Left lung (tissue), 10 donors: Measurements from ENCODE around the gene FRMD4A. TPM values are rescaled to one million over a fixed set of nuclear protein-coding genes. Genes with fewer than 3 reads are reported as not detected.
A peak's percentile ranks its signal among the peaks of the same experiment; 100 is the strongest.

Experiments used
- ATAC-seq: fragments of 200-7000 bp; cut with Tn5 transposase; one replicate; pipeline ENCODE4 v1.9.1; 2020; ENCODE audit warnings: moderate library complexity
- DNase-seq, 4 donors: peaks; one replicate each; pipeline ENCODE4 v3.0.0-alpha.2; 2013 to 2020
- H3K27ac ChIP-seq, 2 donors: fragments of 200-600 bp; sonication (generic) in 1 of 2; one replicate each; pipeline versions ENCODE4 v1.5.0 to v1.8.0; 2020 to 2021
- H3K27me3 ChIP-seq, 2 donors: fragments of 200-600 bp; sonication (generic) in 1 of 2; one replicate each; pipeline versions ENCODE4 v1.5.0 to v1.8.0; 2020 to 2021
- H3K36me3 ChIP-seq, 2 donors: fragments of 200-600 bp; sonication (generic) in 1 of 2; one replicate each; pipeline versions ENCODE4 v1.5.0 to v1.8.0; 2020 to 2021
- H3K4me1 ChIP-seq, 2 donors: fragments of 200-600 bp; one replicate each; pipeline ENCODE4 v1.8.0; 2021
- H3K4me3 ChIP-seq, 2 donors: fragments of 200-600 bp; sonication (generic) in 1 of 2; one replicate each; pipeline versions ENCODE4 v1.5.0 to v1.8.0; 2020 to 2021; ENCODE audit warnings: mild to moderate bottlenecking in 1 of 2
- H3K9me3 ChIP-seq, 2 donors: fragments of 200-600 bp; sonication (generic) in 1 of 2; one replicate each; pipeline versions ENCODE4 v1.5.0 to v1.8.0; 2020 to 2021
- CTCF ChIP-seq, 2 donors: fragments of 200-600 bp; sonication (generic) in 1 of 2; IDR thresholded peaks; one replicate each; pipeline versions ENCODE4 v1.5.0 to v1.8.0; 2021; ENCODE audit warnings: antibody characterized with exemption in 2 of 2
- intact Hi-C, 2 donors: fragments of 100-400 bp; cut with DNase I; formaldehyde crosslinking; loops; one replicate each; pipeline versions ENCODE4 v1.11.2 to v1.14.2; 2022
- polyA plus RNA-seq, 6 donors: library from polyadenylated mRNA; unstranded; fragments of 120-200 nt; gene quantifications; one replicate each; pipeline ENCODE4 v1.2.1, GENCODE V29; 2013; ENCODE audit not compliant: insufficient read length in 6 of 6
- total RNA-seq, 2 donors: library from RNA; stranded (reverse); fragmentation: NEBNext Ultra II Directional; extraction: Animal tissue kit (Norgen Biotek cat#: 25700); gene quantifications; one replicate each; pipeline ENCODE4 v1.2.1, GENCODE V29; 2021
- donor health status: DM: no; HTN: yes; CAD: no.
- donor health status: DM: no; HTN: no; CAD: no.

Gene FRMD4A
- total and polyA plus RNA-seq, 8 donors = 33.9 to 62.8 (median 57.0) TPM

GRCh38 chr10:14156104-14156503, 174.6 kb downstream of the FRMD4A start:
- Histone ChIP-seq H3K27me3 (peaks cover 0 to 11% of the 10 kb centered on the region in 2 donors), H3K9me3 (peaks cover 0 to 8% of the 10 kb centered on the region in 2 donors), H3K4me3 (no peak overlapping the region), H3K27ac (no peak overlapping the region), H3K4me1 (no peaks in the 10 kb centered on the region), H3K36me3 (no peaks in the 10 kb centered on the region)
- no peak for TF ChIP-seq CTCF (IDR thresholded peaks at IDR 0.05)
- DNase-seq (no peak), ATAC-seq (no peak)
- intact Hi-C loops = no loop called here

GRCh38 chr10:14153570-14154055, 177.1 kb downstream of the FRMD4A start:
- no peak overlapping the region for H3K4me3 ChIP-seq
- no peak for ATAC-seq
- H3K9me3 ChIP-seq = peaks cover 0 to 8% of the 10 kb centered on the region in 2 donors
- no peak overlapping the region for H3K27ac ChIP-seq
- no peak for TF ChIP-seq CTCF (IDR thresholded peaks at IDR 0.05)
- peaks cover 0 to 4% of the 10 kb centered on the region in 2 donors for H3K27me3 ChIP-seq
- peak in 1 of 4 donors; percentile 53 for DNase-seq
- no peaks in the 10 kb centered on the region for H3K4me1 ChIP-seq
- H3K36me3 ChIP-seq = no peaks in the 10 kb centered on the region
- intact Hi-C loops = no loop called here

- intact Hi-C loops = no loop called here
- Histone ChIP-seq H3K4me1 (no peaks in the 10 kb centered on the region), H3K36me3 (no peaks in the 10 kb centered on the region), H3K9me3 (peaks cover 0 to 8% of the 10 kb centered on the region in 2 donors), H3K4me3 (no peak overlapping the region), H3K27me3 (peaks cover 0 to 4% of the 10 kb centered on the region in 2 donors), H3K27ac (no peak overlapping the region)
- DNase-seq (no peak), ATAC-seq (no peak)
- no peak for TF ChIP-seq CTCF (IDR thresholded peaks at IDR 0.05)
Observed at GRCh38 chr10:14151571-14151970, 179.2 kb downstream of the FRMD4A start.

- H3K36me3 ChIP-seq = no peaks in the 10 kb centered on the region
- peaks cover 0 to 4% of the 10 kb centered on the region in 2 donors for H3K27me3 ChIP-seq
- intact Hi-C loops = no loop called here
- no peak overlapping the region for H3K4me3 ChIP-seq
- no peak overlapping the region for H3K27ac ChIP-seq
- H3K9me3 ChIP-seq = peaks cover 0 to 6% of the 10 kb centered on the region in 2 donors
- H3K4me1 ChIP-seq = no peaks in the 10 kb centered on the region
- no peak for ATAC-seq
- no peak for TF ChIP-seq CTCF (IDR thresholded peaks at IDR 0.05)
- no peak for DNase-seq
Observed at GRCh38 chr10:14150526-14150925, 180.2 kb downstream of the FRMD4A start.

GRCh38 chr10:14146501-14146900, 184.2 kb downstream of the FRMD4A start:
- intact Hi-C loops = no loop called here
- ATAC-seq (no peak), DNase-seq (no peak)
- H3K27me3 ChIP-seq = peaks cover 0 to 8% of the 10 kb centered on the region in 2 donors
- H3K36me3 ChIP-seq = no peaks in the 10 kb centered on the region
- H3K4me1 ChIP-seq = no peaks in the 10 kb centered on the region
- H3K27ac ChIP-seq = no peak overlapping the region
- H3K9me3 ChIP-seq = no peaks in the 10 kb centered on the region
- no peak overlapping the region for H3K4me3 ChIP-seq
- TF ChIP-seq CTCF (IDR thresholded peaks at IDR 0.05) = no peak
